HepG2 (cell line): ENCODE measurements around the gene FITM1. TPM values are rescaled to one million over a fixed set of nuclear protein-coding genes. Genes with fewer than 3 reads are reported as not detected.

ENCODE experiments used
- AFF4 ChIP-seq: sonication (generic); formaldehyde crosslinking; IDR thresholded peaks from 2 replicates; pipeline ENCODE4 v1.4.0; 2020; ENCODE audit warnings: missing genetic modification reagents
- CTCF ChIP-seq: sonication (generic); formaldehyde crosslinking; IDR thresholded peaks from 2 replicates; pipeline ENCODE4 v1.5.0; 2020; ENCODE audit warnings: mild to moderate bottlenecking, missing genetic modification reagents, moderate library complexity
- FOXC1 ChIP-seq: sonication (generic); formaldehyde crosslinking; IDR thresholded peaks from 2 replicates; pipeline ENCODE4 v1.8.0; 2022; ENCODE audit warnings: mild to moderate bottlenecking, missing genetic modification reagents, borderline replicate concordance
- JUNB ChIP-seq: sonication (generic); formaldehyde crosslinking; IDR thresholded peaks from 2 replicates; pipeline ENCODE4 v1.8.0; 2022; ENCODE audit warnings: missing genetic modification reagents, mild to moderate bottlenecking, borderline replicate concordance
- POLR2A ChIP-seq, 2 experiments: IDR thresholded peaks; 2 replicates each; pipeline ENCODE4 v1.6.1; 2011; ENCODE audit warnings: low read depth in 2 of 2, low read length in 2 of 2, mild to moderate bottlenecking in 1 of 2, moderate library complexity in 1 of 2; ENCODE audit not compliant: insufficient read depth in 1 of 2
- SMAD9 ChIP-seq: sonication (generic); formaldehyde crosslinking; IDR thresholded peaks from 2 replicates; pipeline ENCODE4 v1.5.1; 2020; ENCODE audit warnings: mild to moderate bottlenecking, missing genetic modification reagents
- SP1 ChIP-seq, 2 experiments: fragments of 450-650 bp in 1 of 2; sonication (generic) in 1 of 2; formaldehyde crosslinking in 1 of 2; IDR thresholded peaks; 2 replicates each; pipeline versions ENCODE4 v1.4.0 to v1.6.1; 2016 to 2020; ENCODE audit warnings: missing genetic modification reagents in 1 of 2
- THAP8 ChIP-seq: sonication (generic); formaldehyde crosslinking; IDR thresholded peaks from 2 replicates; pipeline ENCODE4 v1.5.1; 2020; ENCODE audit warnings: missing genetic modification reagents, mild to moderate bottlenecking, borderline replicate concordance
- TRIM22 ChIP-seq: fragments of 450-650 bp; IDR thresholded peaks from 2 replicates; pipeline ENCODE4 v1.6.1; 2017
- ZBTB38 ChIP-seq: sonication (generic); formaldehyde crosslinking; IDR thresholded peaks from 2 replicates; pipeline ENCODE4 v1.5.1; 2020; ENCODE audit warnings: mild to moderate bottlenecking, missing genetic modification reagents
- ZNF12 ChIP-seq: sonication (generic); formaldehyde crosslinking; IDR thresholded peaks from 2 replicates; pipeline ENCODE4 v1.5.0; 2020; ENCODE audit warnings: missing genetic modification reagents
- ZNF276 ChIP-seq: sonication (generic); formaldehyde crosslinking; IDR thresholded peaks from 2 replicates; pipeline ENCODE4 v1.4.0; 2020; ENCODE audit warnings: mild to moderate bottlenecking, low read depth, missing genetic modification reagents
- ZNF563 ChIP-seq: sonication (generic); formaldehyde crosslinking; IDR thresholded peaks from 2 replicates; pipeline ENCODE4 v1.8.0; 2022; ENCODE audit warnings: mild to moderate bottlenecking, moderate library complexity, missing genetic modification reagents
- ZNF768 ChIP-seq: sonication (generic); formaldehyde crosslinking; IDR thresholded peaks from 2 replicates; pipeline ENCODE4 v1.4.0; 2020; ENCODE audit warnings: missing genetic modification reagents
- ZNF777 ChIP-seq: sonication (generic); formaldehyde crosslinking; IDR thresholded peaks from 2 replicates; pipeline ENCODE4 v1.4.0; 2020; ENCODE audit warnings: missing genetic modification reagents
- ZSCAN29 ChIP-seq: sonication (generic); formaldehyde crosslinking; conservative IDR thresholded peaks from 2 replicates; pipeline ENCODE4 v1.4.0; 2020; ENCODE audit warnings: mild to moderate bottlenecking, missing genetic modification reagents
- polyA plus RNA-seq, 8 experiments: library from polyadenylated mRNA; depleted of rRNA in 3 of 8; stranded (reverse) in 7 of 8; unstranded in 1 of 8; fragments of >200 nt; fragmentation: Illumina TruSeq in 4 of 8; extraction: Trizol in 4 of 8; gene quantifications; 2 replicates each; pipeline versions ENCODE4 v1.2.1 to v1.2.3, GENCODE V29; 2011 to 2016; ENCODE audit warnings: low read depth in 4 of 8, missing spikeins in 1 of 8, mixed read lengths in 1 of 8; ENCODE audit not compliant: insufficient read depth in 1 of 8
- total RNA-seq, 5 experiments: library from RNA; depleted of rRNA; stranded (reverse); fragments of >200 nt; fragmentation: Illumina TruSeq; extraction: Trizol; gene quantifications; 2 replicates each; pipeline ENCODE4 v1.2.3, GENCODE V29; 2016; ENCODE audit warnings: low read depth in 1 of 5

Gene FITM1
- total and polyA plus RNA-seq, 2 of the 13 experiments (the other 11 are each of a cell fraction or from before 2014, with no cell fraction given), result 2.7 to 5.8 TPM

GRCh38 chr14:24093901-24094840 lies 36.3 kb upstream of the FITM1 start, which contains the start of gene PCK2 (continued):
- TF ChIP-seq ZNF777 (CRISPR knock-in tag), result peak; percentile 91
- peak; percentile 92 for TF ChIP-seq ZBTB38 (CRISPR knock-in tag)
- TF ChIP-seq POLR2A (IDR thresholded peaks at IDR 0.05; ENCODE audit: insufficient read depth in 1 of 2, low read depth in 2 of 2, low read length in 2 of 2), result peak in 1 of 2 experiments; percentile 98; a peak in 2 of 4 replicates
- peak; percentile 99 for TF ChIP-seq AFF4 (CRISPR knock-in tag)
- no peak; the same call in 1 of the 2 replicates for TF ChIP-seq ZSCAN29 (CRISPR knock-in tag)
- no peak for TF ChIP-seq FOXC1 (CRISPR knock-in tag)
- peak; percentile 25; the same call in 1 of the 2 replicates for TF ChIP-seq SMAD9 (CRISPR knock-in tag)
- peak; percentile 66 for TF ChIP-seq CTCF (CRISPR knock-in tag)
- no peak for TF ChIP-seq THAP8
- peak; percentile 89 for TF ChIP-seq ZNF768 (CRISPR knock-in tag)
- no peak for TF ChIP-seq TRIM22
- TF ChIP-seq ZNF12, result peak; percentile 88
- TF ChIP-seq JUNB (CRISPR knock-in tag), result no peak
- no peak for TF ChIP-seq ZNF563
- TF ChIP-seq ZNF276 (CRISPR knock-in tag), result no peak; the same call in none of the 2 replicates
- TF ChIP-seq SP1 (IDR thresholded peaks at IDR 0.05), result 0 out of 2 replicates have a peak, but pooled peaks have one; percentile 37
- peak; percentile 94 for TF ChIP-seq SP1 (CRISPR knock-in tag; IDR thresholded peaks at IDR 0.05)
